Smooth muscle cell (in vitro differentiated cells): ENCODE data around the gene TKTL1. TPM values are rescaled to one million over a fixed set of nuclear protein-coding genes. Genes with fewer than 3 reads are reported as not detected.

Source experiments
- DNase-seq: peaks from one replicate; lab custom pipeline; 2025; ENCODE audit not compliant: unreplicated experiment; lab: John Stamatoyannopoulos, UW
- H2AFZ ChIP-seq: fragments of 200-600 bp; sonication (generic); 2 replicates; pipeline ENCODE4 v1.6.0; 2016; ENCODE audit warnings: antibody characterized with exemption, low read depth, mild to moderate bottlenecking
- H3F3A ChIP-seq: fragments of 200-600 bp; sonication (generic); 2 replicates; pipeline ENCODE4 v1.6.0; 2017; ENCODE audit warnings: antibody characterized with exemption, low read depth
- H3K27ac ChIP-seq: fragments of 200-600 bp; sonication (generic); 2 replicates; pipeline ENCODE4 v1.5.1; 2016; ENCODE audit warnings: low read depth, mild to moderate bottlenecking
- H3K27me3 ChIP-seq: fragments of 200-600 bp; sonication (generic); 2 replicates; pipeline ENCODE4 v1.6.1; 2016; ENCODE audit warnings: low read depth, mild to moderate bottlenecking
- H3K36me3 ChIP-seq: fragments of 200-600 bp; sonication (generic); 2 replicates; pipeline ENCODE4 v1.5.1; 2016; ENCODE audit warnings: low read depth
- H3K4me1 ChIP-seq: fragments of 200-600 bp; sonication (generic); 2 replicates; pipeline ENCODE4 v1.5.1; 2016; ENCODE audit warnings: low read depth
- H3K4me2 ChIP-seq: fragments of 200-600 bp; sonication (generic); 2 replicates; pipeline ENCODE4 v1.6.0; 2016; ENCODE audit warnings: mild to moderate bottlenecking
- H3K4me3 ChIP-seq: fragments of 200-600 bp; sonication (generic); 2 replicates; pipeline ENCODE4 v1.5.1; 2016; ENCODE audit warnings: mild to moderate bottlenecking
- H3K79me2 ChIP-seq: fragments of 200-600 bp; sonication (generic); 2 replicates; pipeline ENCODE4 v1.6.0; 2016; ENCODE audit warnings: low read depth, mild to moderate bottlenecking
- H3K9ac ChIP-seq: fragments of 200-600 bp; sonication (generic); 2 replicates; pipeline ENCODE4 v1.6.0; 2016; ENCODE audit warnings: low read depth
- H3K9me3 ChIP-seq: fragments of 200-600 bp; sonication (generic); replicated peaks from 2 replicates; pipeline ENCODE4 v1.5.1; 2016; ENCODE audit warnings: low read depth
- H4K20me1 ChIP-seq: fragments of 200-600 bp; sonication (generic); 2 replicates; pipeline ENCODE4 v1.6.0; 2016; ENCODE audit warnings: low read depth
- WGBS: methylation state at CpG from one replicate; pipeline ENCODE4 v1.1.7; 2016; ENCODE audit warnings: low lambda C conversion rate; 5-methylcytosine and 5-hydroxymethylcytosine counted together
- polyA plus RNA-seq: library from polyadenylated mRNA; unstranded; fragments of >200 nt; fragmentation: Nextera tagmentation; extraction: Ambion mirVana; gene quantifications from 2 replicates; pipeline ENCODE4 v1.2.1, GENCODE V29; 2016
- total RNA-seq: library from RNA; depleted of rRNA; stranded (reverse); fragments of >200 nt; gene quantifications from 2 replicates; pipeline ENCODE4 v1.2.3, GENCODE V29; 2014
- TF ChIP-seq, protein P1 (sequence below): fragments of 200-600 bp; sonication (generic); IDR thresholded peaks from 2 replicates; pipeline ENCODE4 v1.5.1; 2017; ENCODE audit warnings: borderline replicate concordance, mild to moderate bottlenecking, antibody characterized with exemption; ENCODE audit not compliant: insufficient read depth, poor library complexity, severe bottlenecking

The TKTL1 gene
- total and polyA plus RNA-seq, 2 experiments from 2014 or later, result not detected

DNA sequence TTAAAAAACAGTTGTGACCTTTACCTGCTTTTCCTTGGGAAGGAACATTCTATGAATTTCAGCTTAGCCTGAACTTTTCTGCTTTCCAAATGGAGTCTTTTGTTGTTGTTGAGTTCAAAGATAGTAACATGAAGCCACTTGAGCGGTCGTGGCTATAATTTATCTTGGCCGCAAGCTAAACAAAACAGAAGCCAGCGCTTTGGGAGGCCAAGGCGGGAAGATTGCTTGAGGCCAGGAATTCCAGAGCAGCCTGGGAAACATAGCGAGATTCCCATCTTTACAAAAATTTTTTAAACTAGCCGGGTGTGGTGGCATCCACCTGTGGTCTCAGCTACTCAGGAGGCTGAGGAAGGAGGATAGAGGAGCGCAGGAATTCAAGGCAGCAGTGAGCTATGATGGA lies 29.9 kb downstream of the TKTL1 start:
- TF ChIP-seq, protein P1, sequence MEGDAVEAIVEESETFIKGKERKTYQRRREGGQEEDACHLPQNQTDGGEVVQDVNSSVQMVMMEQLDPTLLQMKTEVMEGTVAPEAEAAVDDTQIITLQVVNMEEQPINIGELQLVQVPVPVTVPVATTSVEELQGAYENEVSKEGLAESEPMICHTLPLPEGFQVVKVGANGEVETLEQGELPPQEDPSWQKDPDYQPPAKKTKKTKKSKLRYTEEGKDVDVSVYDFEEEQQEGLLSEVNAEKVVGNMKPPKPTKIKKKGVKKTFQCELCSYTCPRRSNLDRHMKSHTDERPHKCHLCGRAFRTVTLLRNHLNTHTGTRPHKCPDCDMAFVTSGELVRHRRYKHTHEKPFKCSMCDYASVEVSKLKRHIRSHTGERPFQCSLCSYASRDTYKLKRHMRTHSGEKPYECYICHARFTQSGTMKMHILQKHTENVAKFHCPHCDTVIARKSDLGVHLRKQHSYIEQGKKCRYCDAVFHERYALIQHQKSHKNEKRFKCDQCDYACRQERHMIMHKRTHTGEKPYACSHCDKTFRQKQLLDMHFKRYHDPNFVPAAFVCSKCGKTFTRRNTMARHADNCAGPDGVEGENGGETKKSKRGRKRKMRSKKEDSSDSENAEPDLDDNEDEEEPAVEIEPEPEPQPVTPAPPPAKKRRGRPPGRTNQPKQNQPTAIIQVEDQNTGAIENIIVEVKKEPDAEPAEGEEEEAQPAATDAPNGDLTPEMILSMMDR, result no peak
- no peak overlapping the region for H3K27ac ChIP-seq
- DNase-seq, result no peak
- no peak overlapping the region for H3K4me3 ChIP-seq
- no peaks in the 10 kb centered on the region for H3K27me3 ChIP-seq
- H2AFZ ChIP-seq, result no peak overlapping the region
- 59% methylated on average over 8 of the region's 8 CpGs for WGBS
- no peaks in the 10 kb centered on the region for H3K9me3 ChIP-seq
- H3K4me1 ChIP-seq, result no peaks in the 10 kb centered on the region
- no peaks in the 10 kb centered on the region for H4K20me1 ChIP-seq
- H3F3A ChIP-seq, result no peaks in the 10 kb centered on the region
- H3K9ac ChIP-seq, result no peak overlapping the region
- H3K4me2 ChIP-seq, result no peak overlapping the region
- H3K79me2 ChIP-seq, result no peaks in the 10 kb centered on the region
- no peaks in the 10 kb centered on the region for H3K36me3 ChIP-seq

GRCh38 chrX:154327038-154327820 lies 31.6 kb downstream of the TKTL1 start:
- Histone ChIP-seq H2AFZ (no peak overlapping the region), H3K9ac (no peak overlapping the region), H3K36me3 (no peaks in the 10 kb centered on the region), H3K4me1 (no peaks in the 10 kb centered on the region), H3K79me2 (no peaks in the 10 kb centered on the region), H3F3A (no peaks in the 10 kb centered on the region), H4K20me1 (no peaks in the 10 kb centered on the region), H3K4me2 (no peak overlapping the region), H3K4me3 (no peak overlapping the region), H3K27ac (no peak overlapping the region), H3K9me3 (no peaks in the 10 kb centered on the region), H3K27me3 (no peaks in the 10 kb centered on the region)
- 67% methylated on average over 11 of the region's 11 CpGs for WGBS
- DNase-seq, result no peak
- TF ChIP-seq, protein P1, result no peak

GRCh38 chrX:154328646-154329045 lies 33.1 kb downstream of the TKTL1 start:
- no peaks in the 10 kb centered on the region for H3K4me1 ChIP-seq
- H3K79me2 ChIP-seq, result no peaks in the 10 kb centered on the region
- no peak overlapping the region for H3K27ac ChIP-seq
- H3K27me3 ChIP-seq, result no peaks in the 10 kb centered on the region
- H3K4me3 ChIP-seq, result no peak overlapping the region
- TF ChIP-seq, protein P1, result no peak
- no peaks in the 10 kb centered on the region for H3K9me3 ChIP-seq
- H2AFZ ChIP-seq, result no peak overlapping the region
- no peak for DNase-seq
- no peak overlapping the region for H3K9ac ChIP-seq
- H3K36me3 ChIP-seq, result no peaks in the 10 kb centered on the region
- H3K4me2 ChIP-seq, result no peak overlapping the region
- H3F3A ChIP-seq, result no peaks in the 10 kb centered on the region
- H4K20me1 ChIP-seq, result no peaks in the 10 kb centered on the region
- WGBS, result 84% methylated on average over 5 of the region's 5 CpGs

DNA sequence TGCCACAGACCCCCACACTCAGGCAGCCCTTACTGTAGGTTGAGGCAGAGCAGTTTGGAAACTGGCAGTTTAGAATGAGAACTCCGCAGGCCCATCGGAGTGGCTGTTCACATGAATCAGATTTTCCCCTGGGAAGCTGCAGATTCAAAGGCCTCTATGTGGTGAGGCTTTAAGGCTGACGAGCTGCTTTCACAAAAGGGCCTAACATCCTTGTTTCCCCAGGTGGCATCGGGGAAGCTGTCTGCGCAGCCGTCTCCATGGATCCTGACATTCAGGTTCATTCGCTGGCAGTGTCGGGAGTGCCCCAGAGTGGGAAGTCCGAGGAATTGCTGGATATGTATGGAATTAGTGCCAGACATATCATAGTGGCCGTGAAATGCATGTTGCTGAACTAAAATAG lies 33.7 kb downstream of the TKTL1 start:
- H3K27ac ChIP-seq, result no peak overlapping the region
- WGBS, result 71% methylated on average over 10 of the region's 10 CpGs

More for the DNA sequence above, 33.7 kb downstream of the TKTL1 start:
- Histone ChIP-seq H3K4me1 (no peaks in the 10 kb centered on the region), H3K9ac (no peak overlapping the region), H3K27me3 (no peaks in the 10 kb centered on the region), H3K9me3 (no peaks in the 10 kb centered on the region), H3K79me2 (no peaks in the 10 kb centered on the region), H2AFZ (no peak overlapping the region), H4K20me1 (no peaks in the 10 kb centered on the region), H3K4me3 (no peak overlapping the region), H3K4me2 (no peak overlapping the region), H3K36me3 (no peaks in the 10 kb centered on the region), H3F3A (no peaks in the 10 kb centered on the region)
- DNase-seq, result no peak
- TF ChIP-seq, protein P1, result no peak
